ENCODE measurements around the gene LARP4B.

DNA sequence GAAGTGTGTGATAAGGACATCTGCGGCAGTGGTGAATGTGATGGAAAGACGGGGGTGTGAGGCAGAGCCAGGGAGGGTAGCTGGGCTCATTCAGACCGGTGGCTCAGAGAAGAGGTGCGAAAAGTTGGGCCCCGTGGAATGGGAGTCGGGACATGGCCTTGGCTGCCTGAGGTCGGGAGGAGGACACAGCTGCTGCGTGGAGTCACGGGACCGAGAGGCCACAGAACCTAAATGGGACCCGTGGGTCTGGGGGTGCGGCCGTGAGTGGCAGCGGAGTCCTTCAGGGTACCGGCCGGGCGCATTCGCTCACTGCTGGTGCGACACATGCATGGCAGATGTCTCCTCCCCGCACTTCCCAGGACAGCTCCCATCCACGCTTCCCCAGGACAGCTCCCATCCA lies 22.9 kb upstream of the LARP4B start:
- TF ChIP-seq CTCF (IDR thresholded peaks at IDR 0.05): no peak
- TF ChIP-seq POLR2A (IDR thresholded peaks at IDR 0.05): no peak
